Endothelial cell of umbilical vein (primary cell): ENCODE measurements around the gene MNT. TPM values are rescaled to one million over a fixed set of nuclear protein-coding genes. Genes with fewer than 3 reads are reported as not detected.

Source experiments
- BruUV-seq: library from RNA; stranded (reverse); fragments of 400-500 nt; replicated peaks from 2 replicates; lab custom pipeline; 2021; lab: Mats Ljungman, UMichigan
- CTCF ChIA-PET: fragments of 300-600, 350-600 bp; sonication (Branson Sonifier 250); formaldehyde crosslinking; loops from one replicate; lab custom pipeline; 2021; ENCODE audit warnings: antibody characterized with exemption, inconsistent platforms; lab: Charles Lee
- POLR2A ChIA-PET: fragments of 300-600, 350-600 bp; sonication (Branson Sonifier 250); formaldehyde crosslinking; loops from one replicate; lab custom pipeline; 2021; ENCODE audit warnings: antibody characterized with exemption, inconsistent platforms; lab: Charles Lee
- DNase-seq: peaks from one replicate; pipeline ENCODE4 v3.0.0-alpha.2; 2011; ENCODE audit warnings: low read depth, low spot score
- FAIRE-seq: peaks from 2 replicates; lab custom pipeline; 2011; peaks lifted over from hg19 to GRCh38; lab: Jason Lieb, UNC
- H2AFZ ChIP-seq: 2 replicates; pipeline ENCODE4 v1.6.0; 2012; ENCODE audit warnings: low read depth, low read length, control low read depth, inconsistent platforms
- H3K27ac ChIP-seq: 2 replicates; pipeline ENCODE4 v1.5.1; 2011; ENCODE audit warnings: low read depth, mild to moderate bottlenecking, control low read depth, low read length, moderate library complexity; ENCODE audit not compliant: insufficient read depth
- H3K27me3 ChIP-seq, 2 experiments: 2 replicates each; pipeline versions ENCODE4 v1.6.0 to v1.6.1; 2011; ENCODE audit warnings: low read length in 2 of 2, mixed read lengths in 1 of 2; ENCODE audit not compliant: control insufficient read depth in 2 of 2, insufficient read depth in 2 of 2
- H3K36me3 ChIP-seq, 2 experiments: 2 replicates in 1 of 2; 3 replicates in 1 of 2; pipeline ENCODE4 v1.5.1; 2011; ENCODE audit warnings: low read length in 2 of 2, mild to moderate bottlenecking in 1 of 2, moderate library complexity in 1 of 2; ENCODE audit not compliant: control insufficient read depth in 2 of 2, insufficient read depth in 2 of 2; ENCODE audit errors: extremely low read depth in 1 of 2
- H3K4me1 ChIP-seq: 3 replicates; pipeline ENCODE4 v1.5.1; 2011; ENCODE audit warnings: mild to moderate bottlenecking, low read length; ENCODE audit not compliant: control insufficient read depth, insufficient read depth; ENCODE audit errors: extremely low read depth
- H3K4me2 ChIP-seq: 2 replicates; pipeline ENCODE4 v1.6.1; 2011; ENCODE audit warnings: low read length, control low read depth, mixed read lengths; ENCODE audit not compliant: insufficient read depth
- H3K4me3 ChIP-seq, 3 experiments: fragments of 200-600 bp in 1 of 3; sonication (generic), shearing (Covaris generic) in 1 of 3; replicated peaks in 1 of 3; 2 replicates each; pipeline ENCODE4 v1.5.1; 2011 to 2016; ENCODE audit warnings: control low read depth in 3 of 3, low read length in 3 of 3, mild to moderate bottlenecking in 2 of 3, inconsistent platforms in 1 of 3, low read depth in 1 of 3, moderate library complexity in 1 of 3; ENCODE audit not compliant: insufficient read depth in 1 of 3
- H3K79me2 ChIP-seq: 2 replicates; pipeline ENCODE4 v1.6.0; 2012; ENCODE audit warnings: low read length, inconsistent platforms; ENCODE audit not compliant: control insufficient read depth, insufficient read depth
- H3K9ac ChIP-seq: replicated peaks from 2 replicates; pipeline ENCODE3; 2011; ENCODE audit warnings: low read length, control low read depth; ENCODE audit not compliant: insufficient read depth; ENCODE audit errors: extremely low read depth
- H3K9me1 ChIP-seq: replicated peaks from 3 replicates; pipeline ENCODE4 v1.6.0; 2011; ENCODE audit warnings: mild to moderate bottlenecking, low read length; ENCODE audit not compliant: control insufficient read depth, insufficient read depth; ENCODE audit errors: extremely low read depth
- H3K9me3 ChIP-seq: replicated peaks from 2 replicates; pipeline ENCODE4 v1.5.1; 2012; ENCODE audit warnings: low read length, inconsistent platforms; ENCODE audit not compliant: control insufficient read depth, insufficient read depth
- H4K20me1 ChIP-seq: replicated peaks from 2 replicates; pipeline ENCODE3; 2011; ENCODE audit warnings: mild to moderate bottlenecking, low read length; ENCODE audit not compliant: control insufficient read depth, insufficient read depth; ENCODE audit errors: extremely low read depth
- CTCF ChIP-seq, 2 donors: IDR thresholded peaks; 1 replicate in 1 of 2; 2 replicates in 1 of 2; pipeline ENCODE4 v1.5.1; 2011; ENCODE audit warnings: low read length in 2 of 2, mild to moderate bottlenecking in 2 of 2, moderate library complexity in 2 of 2, control low read depth in 1 of 2, inconsistent platforms in 1 of 2, low read depth in 1 of 2; ENCODE audit not compliant: insufficient read depth in 1 of 2; ENCODE audit errors: extremely low read depth in 1 of 2
- EZH2 ChIP-seq: IDR thresholded peaks from 2 replicates; pipeline ENCODE4 v1.6.1; 2012; ENCODE audit warnings: borderline replicate concordance, low read depth, mild to moderate bottlenecking, moderate library complexity, low read length, inconsistent platforms; ENCODE audit not compliant: severe bottlenecking
- FOS ChIP-seq: IDR thresholded peaks from 2 replicates; pipeline ENCODE4 v1.6.1; 2011; ENCODE audit warnings: mild to moderate bottlenecking, low read length, moderate library complexity, borderline replicate concordance; ENCODE audit not compliant: insufficient read depth
- GATA2 ChIP-seq: IDR thresholded peaks from 2 replicates; pipeline ENCODE4 v1.7.0; 2011; ENCODE audit warnings: low read depth, mild to moderate bottlenecking, moderate library complexity, mixed read lengths, low read length; ENCODE audit not compliant: insufficient read length, insufficient read depth
- JUN ChIP-seq: IDR thresholded peaks from 2 replicates; pipeline ENCODE4 v1.6.1; 2011; ENCODE audit warnings: borderline replicate concordance, low read depth; ENCODE audit not compliant: insufficient read length, insufficient read depth
- MAX ChIP-seq: IDR thresholded peaks from 2 replicates; pipeline ENCODE4 v1.6.1; 2011; ENCODE audit not compliant: insufficient read depth, insufficient read length
- MYC ChIP-seq: IDR thresholded peaks from one replicate; pipeline ENCODE4 v1.6.1; 2011; ENCODE audit warnings: mild to moderate bottlenecking, low read depth, low read length
- POLR2A ChIP-seq: IDR thresholded peaks from 2 replicates; pipeline ENCODE4 v1.6.1; 2012; ENCODE audit warnings: low read depth, mild to moderate bottlenecking, control low read depth, low read length
- POLR2AphosphoS5 ChIP-seq: IDR thresholded peaks from 2 replicates; pipeline ENCODE4 v1.6.1; 2012; ENCODE audit warnings: low read depth, mild to moderate bottlenecking, control low read depth, low read length, moderate library complexity; ENCODE audit not compliant: insufficient read depth
- dilution Hi-C: fragments of 300-500 bp; cut with MboI; formaldehyde crosslinking; loops from one replicate; pipeline ENCODE4 v1.15.0; 2019; ENCODE audit warnings: low sequenced_read_pairs; ENCODE audit not compliant: extremely low pct_ligation_motif_present
- intact Hi-C: fragments of 100-400 bp; cut with micrococcal nuclease; formaldehyde crosslinking; loops from one replicate; pipeline ENCODE4 v1.10.0; 2022
- polyA plus RNA-seq, 4 experiments: library from polyadenylated mRNA; depleted of rRNA in 3 of 4; stranded (reverse) in 3 of 4; unstranded in 1 of 4; fragments of >200 nt; gene quantifications; 2 replicates each; pipeline versions ENCODE4 v1.2.1 to v1.2.3, GENCODE V29; 2011 to 2012; ENCODE audit warnings: missing spikeins in 1 of 4
- total RNA-seq: library from RNA; stranded (reverse); gene quantifications from 2 replicates; pipeline ENCODE4 v1.2.3, GENCODE V29; 2021

The MNT gene
- total and polyA plus RNA-seq, 2 donors (not counting 3 experiments of a cell fraction or from before 2014, with no cell fraction given) = 4.1 to 21.6 TPM

GRCh38 chr17:2450016-2450650 lies 49.3 kb upstream of the MNT start:
- Histone ChIP-seq H3K9me1 (no peaks in the 10 kb centered on the region), H3K4me1 (no peaks in the 10 kb centered on the region), H3K4me3 (no peak overlapping the region), H3K27ac (no peak overlapping the region), H3K27me3 (no peaks in the 10 kb centered on the region), H3K36me3 (no peaks in the 10 kb centered on the region), H3K4me2 (no peak overlapping the region), H2AFZ (no peak overlapping the region), H3K9me3 (no peaks in the 10 kb centered on the region), H3K9ac (no peak overlapping the region), H4K20me1 (no peaks in the 10 kb centered on the region), H3K79me2 (no peaks in the 10 kb centered on the region)
- DNase-seq = peak; percentile 8
- TF ChIP-seq EZH2 (no peak), CTCF (IDR thresholded peaks at IDR 0.05; ENCODE audit: extremely low read depth in 1 of 2, insufficient read depth in 1 of 2, low read depth in 1 of 2, low read length in 2 of 2) (no peak)
- BruUV-seq = no TSS peak
- ChIA-PET CTCF (interaction anchor here (1.0 kb wide), 1 partner anchor 16 kb away, joined by 3 read pairs; no protein-coding TSS in a partner anchor), POLR2A (no interaction called here)
- dilution Hi-C loops = no loop called here
- FAIRE-seq = no peak
- intact Hi-C loops = no loop called here

GRCh38 chr17:2449486-2449885 lies 48.6 kb upstream of the MNT start:
- no TSS peak for BruUV-seq
- Histone ChIP-seq H3K36me3 (no peaks in the 10 kb centered on the region), H3K4me1 (no peaks in the 10 kb centered on the region), H3K4me3 (no peak overlapping the region), H3K27me3 (no peaks in the 10 kb centered on the region), H3K9me3 (no peaks in the 10 kb centered on the region), H4K20me1 (no peaks in the 10 kb centered on the region), H2AFZ (no peak overlapping the region), H3K9me1 (no peaks in the 10 kb centered on the region), H3K4me2 (no peak overlapping the region), H3K27ac (no peak overlapping the region), H3K79me2 (no peaks in the 10 kb centered on the region), H3K9ac (no peak overlapping the region)
- ChIA-PET POLR2A (no interaction called here), CTCF (interaction anchor here (0.7 kb wide), 1 partner anchor 10 kb away, joined by 3 read pairs; no protein-coding TSS in a partner anchor)
- intact Hi-C loops = no loop called here
- TF ChIP-seq POLR2AphosphoS5 = no peak
- TF ChIP-seq EZH2 = no peak
- TF ChIP-seq MAX = no peak
- TF ChIP-seq FOS = no peak
- no peak for TF ChIP-seq POLR2A
- TF ChIP-seq GATA2 = no peak
- TF ChIP-seq JUN = no peak
- no peak for TF ChIP-seq MYC
- FAIRE-seq (no peak), DNase-seq (no peak)
- dilution Hi-C loops = no loop called here
